Measurements from ENCODE around the gene EIF1B.

The EIF1B gene

DNA sequence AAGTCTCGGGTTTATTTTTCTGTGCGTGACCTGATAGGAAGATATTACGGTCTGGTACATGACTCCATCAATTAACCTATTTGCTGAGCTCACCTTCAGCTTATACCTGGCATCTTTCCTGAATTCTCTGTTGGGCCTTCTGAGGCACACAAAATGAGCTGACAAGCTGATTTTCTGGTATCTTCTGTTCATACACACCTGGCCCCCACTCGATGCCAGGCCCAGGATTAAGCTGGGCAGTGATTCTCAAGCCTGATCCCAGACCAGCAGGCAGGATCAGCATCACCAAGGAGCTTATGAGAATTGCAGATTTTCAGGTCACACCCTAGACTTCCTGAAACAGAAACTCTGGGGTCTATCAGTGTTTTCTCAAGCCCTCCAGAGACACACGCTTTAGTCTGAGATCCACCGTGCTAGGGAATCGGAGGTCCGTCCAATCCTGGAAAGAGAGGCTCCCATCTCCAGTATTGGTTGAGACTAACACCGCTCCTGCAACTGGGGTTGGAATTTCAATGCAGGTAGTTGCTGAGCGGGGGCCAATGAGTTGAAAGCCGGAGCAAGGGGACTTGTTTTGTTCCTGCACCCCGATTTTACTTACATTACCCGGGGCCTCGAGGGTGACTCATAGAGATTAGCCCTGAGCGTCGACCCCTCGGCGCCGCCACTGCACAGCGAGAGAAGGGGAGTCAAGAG, 636 bp upstream of the EIF1B start:
- in situ Hi-C loops (cut with MboI; ENCODE audit: low sequenced_read_pairs), result no loop called here

DNA sequence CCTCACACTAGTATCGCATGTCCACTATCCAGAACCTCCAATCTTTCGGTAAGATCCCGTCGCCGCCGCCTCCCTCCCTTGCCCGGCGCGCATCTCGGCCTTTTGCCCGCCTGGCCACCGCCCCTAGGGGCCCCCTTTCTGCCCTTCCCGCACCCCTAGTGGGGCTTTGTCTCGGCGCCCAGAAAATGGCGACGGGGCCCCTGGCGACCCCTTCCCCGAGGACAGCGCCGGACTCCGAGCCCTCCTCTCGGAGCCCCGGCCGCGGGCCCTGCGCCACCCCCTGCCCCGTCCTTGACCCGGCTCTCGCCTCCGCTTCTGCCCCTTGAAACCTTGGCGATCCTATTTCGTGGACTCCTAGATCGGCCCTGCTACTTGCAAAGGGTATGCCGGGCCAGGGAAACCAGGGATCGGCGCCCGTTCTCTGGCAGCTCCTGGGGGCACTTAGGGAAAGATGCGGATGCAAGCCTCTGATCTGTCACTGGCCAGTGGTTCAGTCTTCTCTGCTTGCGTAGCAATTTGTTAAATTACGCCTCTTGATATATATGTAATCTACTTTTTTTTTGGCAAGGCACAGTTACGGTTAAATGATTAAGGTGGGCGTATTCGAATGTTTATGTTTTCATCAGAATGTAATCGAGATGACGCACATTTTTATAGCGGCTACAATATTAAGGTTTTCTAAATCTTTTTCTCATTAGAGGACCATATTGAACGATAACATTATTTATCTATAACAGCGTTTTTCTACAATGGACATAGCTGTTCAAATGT, 603 bp downstream of the EIF1B start:
- in situ Hi-C loops (cut with MboI; ENCODE audit: low sequenced_read_pairs), result no loop called here

GRCh38 chr3:40310705-40311104, 1.2 kb downstream of the EIF1B start:
- in situ Hi-C loops (cut with MboI; ENCODE audit: low sequenced_read_pairs), result no loop called here

- in situ Hi-C loops (cut with MboI; ENCODE audit: low sequenced_read_pairs), result no loop called here
Measured at GRCh38 chr3:40312661-40313226, 3.2 kb downstream of the EIF1B start.

GRCh38 chr3:40313975-40314860, 4.7 kb downstream of the EIF1B start:
- in situ Hi-C loops (cut with MboI; ENCODE audit: low sequenced_read_pairs), result no loop called here

GRCh38 chr3:40317061-40317855, 7.8 kb downstream of the EIF1B start:
- in situ Hi-C loops (cut with MboI; ENCODE audit: low sequenced_read_pairs), result no loop called here

- in situ Hi-C loops (cut with MboI; ENCODE audit: low sequenced_read_pairs), result no loop called here
Measured at GRCh38 chr3:40321818-40322217, 12.3 kb downstream of the EIF1B start.

GRCh38 chr3:40323946-40324345, 14.4 kb downstream of the EIF1B start:
- in situ Hi-C loops (cut with MboI; ENCODE audit: low sequenced_read_pairs), result no loop called here

- in situ Hi-C loops (cut with MboI; ENCODE audit: low sequenced_read_pairs), result no loop called here
Measured at GRCh38 chr3:40324621-40325020, 15.1 kb downstream of the EIF1B start.

GRCh38 chr3:40325465-40325864, 16.0 kb downstream of the EIF1B start:
- in situ Hi-C loops (cut with MboI; ENCODE audit: low sequenced_read_pairs), result no loop called here

GRCh38 chr3:40328374-40328773, 18.9 kb downstream of the EIF1B start:
- in situ Hi-C loops (cut with MboI; ENCODE audit: low sequenced_read_pairs), result no loop called here

DNA sequence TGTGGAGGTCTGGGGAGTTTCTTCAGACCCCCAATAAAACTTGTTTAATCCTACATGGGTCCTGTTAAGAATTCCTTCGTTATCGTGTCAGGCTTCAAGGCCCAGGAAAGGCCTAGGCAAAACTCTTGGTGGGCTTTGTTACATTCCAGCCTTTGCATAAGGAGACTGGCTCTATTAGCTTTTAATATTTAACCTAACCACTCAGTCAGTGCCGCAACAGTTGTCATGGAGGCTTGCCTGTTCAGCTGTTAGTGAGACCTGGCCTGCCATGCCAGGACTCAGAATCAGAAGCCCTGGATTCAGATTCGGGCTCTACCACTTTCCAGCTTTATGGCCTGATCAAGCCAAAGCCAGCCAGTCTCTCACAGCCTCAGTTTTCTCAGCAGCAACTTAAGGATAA, 19.6 kb downstream of the EIF1B start:
- in situ Hi-C loops (cut with MboI; ENCODE audit: low sequenced_read_pairs), result no loop called here

- in situ Hi-C loops (cut with MboI; ENCODE audit: low sequenced_read_pairs), result no loop called here
Measured at GRCh38 chr3:40332684-40333083, 23.2 kb downstream of the EIF1B start.

DNA sequence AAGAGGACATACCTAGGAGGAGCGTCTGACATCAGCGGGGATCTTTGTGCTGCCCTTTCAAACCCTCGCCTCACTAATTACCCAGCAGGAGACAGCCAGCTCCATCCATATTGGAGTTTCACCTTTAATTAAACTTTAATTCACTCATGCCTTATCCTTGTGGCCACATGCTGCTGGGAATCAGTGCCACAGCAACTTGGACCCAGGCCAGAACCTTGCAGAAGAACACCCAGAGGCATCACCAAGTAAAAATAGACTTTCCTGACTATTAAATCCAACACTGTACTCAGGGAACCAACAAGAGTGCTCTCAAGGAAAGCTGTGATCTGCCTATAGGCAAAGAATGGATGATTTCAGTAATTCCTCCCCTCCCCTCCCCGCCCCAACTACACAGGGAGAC, 23.9 kb downstream of the EIF1B start:
- in situ Hi-C loops (cut with MboI; ENCODE audit: low sequenced_read_pairs), result no loop called here

DNA sequence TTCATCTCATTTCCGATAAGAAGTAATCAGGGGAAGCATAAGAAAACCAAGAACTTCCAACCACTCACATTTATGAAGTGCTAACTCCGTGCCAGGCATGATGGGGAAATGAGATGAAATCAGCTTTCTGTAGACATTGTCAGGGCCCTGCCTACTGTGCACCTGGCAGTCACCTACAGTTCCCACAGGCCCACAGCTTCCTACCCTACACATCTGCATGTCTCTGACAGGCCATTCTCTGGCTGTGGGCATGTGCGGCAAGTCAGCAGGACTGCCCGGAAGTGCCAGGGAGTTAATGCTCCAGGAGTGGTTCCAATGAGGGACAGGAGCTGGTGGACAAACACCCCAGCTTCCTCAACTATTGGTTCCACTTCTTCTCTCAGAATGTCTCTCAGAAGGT, 24.3 kb downstream of the EIF1B start:
- in situ Hi-C loops (cut with MboI; ENCODE audit: low sequenced_read_pairs), result no loop called here

DNA sequence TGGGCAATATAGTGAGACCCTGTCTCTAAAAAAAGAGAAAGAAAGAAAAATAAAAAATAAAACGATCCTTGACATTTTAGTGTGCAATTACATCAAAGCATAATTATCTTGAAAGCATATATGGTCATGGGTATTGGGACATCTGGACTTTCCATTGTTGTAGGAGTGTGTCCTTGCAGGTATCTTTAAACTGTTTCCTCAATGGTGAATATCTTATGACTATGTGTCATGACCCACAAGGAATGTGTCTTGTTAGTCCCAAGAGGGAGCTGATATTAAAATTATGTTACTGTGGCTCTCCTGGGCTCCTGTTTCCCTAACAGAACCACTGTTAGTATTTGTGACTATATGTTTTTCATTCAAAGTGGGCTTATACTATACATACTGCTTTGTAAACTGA, 26.6 kb downstream of the EIF1B start:
- in situ Hi-C loops (cut with MboI; ENCODE audit: low sequenced_read_pairs), result no loop called here

DNA sequence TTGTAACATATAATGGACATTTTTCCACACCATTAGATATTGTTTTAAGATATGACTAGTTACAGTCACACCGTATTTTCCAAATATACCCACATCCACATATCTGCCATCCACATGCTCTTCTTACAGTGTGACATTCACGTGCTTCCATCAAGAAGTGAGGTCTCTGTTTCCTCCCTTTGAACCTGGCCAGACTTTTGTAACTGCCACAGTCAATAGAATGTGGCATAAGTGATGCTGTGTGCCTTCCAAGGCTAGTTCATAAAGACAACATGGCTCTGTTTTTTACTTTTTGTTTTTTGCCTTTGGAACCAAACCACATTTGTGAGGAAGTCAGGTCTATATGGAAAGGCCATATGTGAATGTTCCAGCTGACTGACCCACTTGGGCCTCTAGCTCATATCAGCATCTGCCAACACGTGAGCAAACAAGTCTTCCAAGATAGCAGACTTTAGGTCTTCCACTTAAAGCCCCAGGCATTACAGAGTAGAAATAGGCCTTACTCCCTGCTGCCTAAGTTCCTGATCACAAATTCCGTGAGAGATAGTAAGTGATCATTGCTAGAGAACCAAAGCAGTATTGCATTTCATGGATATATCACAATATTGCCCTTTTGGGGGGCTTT, 27.1 kb downstream of the EIF1B start:
- in situ Hi-C loops (cut with MboI; ENCODE audit: low sequenced_read_pairs), result no loop called here

DNA sequence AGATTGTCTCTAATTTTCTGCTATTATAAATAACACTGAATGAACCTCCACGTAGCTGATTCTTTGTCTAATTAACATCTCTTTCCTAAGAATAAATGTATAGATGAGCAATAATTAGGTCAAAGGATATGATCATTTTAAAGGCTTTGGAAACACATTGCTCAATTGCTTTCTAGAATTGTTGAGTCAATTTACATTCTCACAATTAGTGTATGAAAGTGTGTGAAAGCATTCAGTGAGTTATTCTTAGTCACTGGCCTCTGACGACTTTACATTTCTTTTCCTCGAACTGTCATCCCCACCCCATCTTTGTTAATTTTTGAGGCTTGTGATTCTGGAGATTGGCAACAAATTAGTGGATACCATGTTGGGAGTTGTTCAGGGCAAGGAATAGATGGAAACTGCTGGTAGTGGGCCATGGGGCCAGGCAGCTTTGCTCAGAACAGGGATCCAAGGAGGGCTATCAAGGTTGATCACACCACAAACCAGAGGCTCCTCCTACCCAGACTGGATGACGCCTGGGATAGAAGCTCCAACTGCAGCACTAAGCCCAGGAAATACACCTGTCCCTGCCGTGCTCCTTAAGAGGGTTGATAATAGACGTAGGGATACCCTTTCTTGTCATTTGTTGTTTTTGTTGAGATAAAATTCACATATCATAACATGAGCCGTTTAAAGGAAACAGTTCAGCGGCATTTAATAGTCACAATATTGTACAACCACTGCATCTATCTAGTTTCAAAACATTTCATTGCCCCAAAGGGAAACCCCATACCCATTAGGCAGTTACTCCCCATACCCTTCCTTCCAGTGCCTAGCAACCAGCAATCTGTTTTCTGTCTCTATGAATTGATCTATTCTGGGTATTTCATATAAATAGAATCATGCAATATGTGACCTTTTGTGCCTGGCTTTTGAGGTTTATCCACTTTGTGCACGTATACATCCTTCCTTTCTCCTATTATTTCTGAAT, 27.9 kb downstream of the EIF1B start:
- in situ Hi-C loops (cut with MboI; ENCODE audit: low sequenced_read_pairs), result no loop called here

GRCh38 chr3:40339871-40340270, 30.4 kb downstream of the EIF1B start:
- in situ Hi-C loops (cut with MboI; ENCODE audit: low sequenced_read_pairs), result no loop called here

All from hTERT RPE-1 (cell line).